Stimulated activated CD4-positive, alpha-beta T cell treated with anti-CD3 and anti-CD28 coated beads, Interleukin-15, amount 100 ng/mL, for 48 hours (primary cell): Measurements from ENCODE around the gene SYMPK.
A peak's percentile ranks its signal among the peaks of the same experiment; 100 is the strongest.

Experiments used
- DNase-seq, 2 donors: peaks; one replicate each; pipeline ENCODE4 v3.0.0-alpha.2; 2020; ENCODE audit warnings: low read depth in 2 of 2

SYMPK gene

DNA sequence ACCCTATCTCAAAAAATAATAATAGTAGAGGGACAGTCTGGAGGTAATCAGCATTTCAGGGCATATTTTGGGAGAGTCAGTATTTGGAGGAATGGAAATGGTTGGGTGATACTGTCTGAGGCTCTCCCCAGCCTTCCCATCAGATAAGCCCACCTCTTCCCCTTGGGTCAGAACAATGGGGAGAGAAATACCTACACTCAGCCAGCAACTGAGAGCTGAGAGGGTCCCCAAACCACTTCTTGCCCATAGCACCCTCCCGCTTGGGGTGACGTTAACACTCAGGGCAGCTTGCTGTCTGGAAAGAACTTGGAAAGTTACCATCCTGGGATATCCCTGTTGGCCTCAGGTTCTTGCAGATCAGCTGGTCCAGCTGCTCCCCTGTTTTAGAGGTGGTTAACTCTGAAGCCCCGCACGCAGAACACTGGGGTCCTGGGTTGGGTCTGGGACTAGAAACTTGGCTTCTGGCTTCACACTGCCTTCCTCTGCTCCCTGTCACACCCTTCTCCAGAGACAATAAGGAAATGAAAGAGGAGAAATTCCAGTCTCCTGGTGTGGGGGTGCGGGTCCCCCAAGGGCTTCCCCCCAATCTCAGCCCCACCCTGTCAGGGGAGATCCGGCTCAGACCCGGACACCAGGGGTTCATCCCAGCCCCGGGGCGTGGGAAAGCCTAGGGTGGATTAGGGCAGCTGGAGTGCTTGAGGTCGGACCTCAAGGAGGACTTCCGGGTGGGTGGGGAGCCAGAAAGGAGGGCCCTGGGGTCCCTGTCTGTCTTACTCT is 3.6 kb upstream of the SYMPK start:
- no peak for DNase-seq

DNA sequence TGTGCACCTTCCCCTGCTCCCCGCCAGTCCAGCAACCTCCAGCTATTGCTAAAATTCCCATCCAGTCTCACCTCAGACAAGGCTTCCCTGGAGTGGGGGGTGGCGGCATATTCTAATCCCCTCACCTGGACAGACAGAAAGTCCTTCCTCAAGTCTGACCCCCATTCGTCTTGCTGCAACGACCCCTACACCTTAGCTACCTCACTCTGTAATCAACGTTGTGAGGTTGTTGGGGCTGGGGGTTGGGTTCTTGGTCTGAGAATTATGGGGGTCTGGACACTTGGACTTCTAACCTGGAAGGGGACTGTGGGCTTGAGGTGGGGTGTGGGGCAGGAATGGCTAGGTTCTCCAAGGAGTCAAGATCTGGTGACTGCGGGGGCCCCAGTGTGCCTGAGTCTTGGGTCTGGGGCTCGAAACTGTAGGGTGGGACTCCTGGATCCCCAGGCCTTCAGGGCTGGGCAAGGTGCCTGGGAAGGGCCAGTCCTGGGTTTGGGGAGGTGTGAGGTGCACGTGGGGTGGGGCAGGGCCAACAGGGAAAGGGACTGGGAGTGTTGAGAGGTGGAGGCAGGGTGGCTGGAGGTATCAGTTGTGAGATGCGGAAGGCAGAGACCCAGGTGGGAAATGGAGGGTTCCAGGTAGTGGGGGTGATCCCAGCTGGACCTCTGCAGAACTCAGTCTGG is 2.5 kb upstream of the SYMPK start:
- DNase-seq = no peak

DNA sequence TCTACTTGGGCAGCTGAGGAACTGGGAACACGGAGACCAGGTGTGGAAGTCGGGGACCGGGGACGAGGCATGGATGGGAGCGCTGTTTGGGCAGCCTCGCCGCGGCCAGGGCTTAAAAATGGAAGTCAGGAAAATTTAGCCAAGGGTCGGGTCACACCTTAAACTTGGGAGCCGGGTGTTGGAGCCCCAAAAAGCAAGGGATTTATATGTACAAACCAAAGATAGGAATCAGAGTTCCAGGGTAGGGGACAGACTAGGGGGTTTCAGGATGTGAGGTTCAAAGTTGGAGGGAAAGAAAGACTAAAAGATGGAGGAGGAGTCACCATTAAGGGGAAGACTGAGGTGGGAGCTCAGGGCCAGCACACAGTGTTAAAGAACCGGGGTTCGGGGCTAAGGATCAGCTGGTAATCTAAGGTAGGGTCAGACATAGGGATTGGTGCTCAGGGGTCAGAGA is 1.7 kb upstream of the SYMPK start:
- no peak for DNase-seq

DNA sequence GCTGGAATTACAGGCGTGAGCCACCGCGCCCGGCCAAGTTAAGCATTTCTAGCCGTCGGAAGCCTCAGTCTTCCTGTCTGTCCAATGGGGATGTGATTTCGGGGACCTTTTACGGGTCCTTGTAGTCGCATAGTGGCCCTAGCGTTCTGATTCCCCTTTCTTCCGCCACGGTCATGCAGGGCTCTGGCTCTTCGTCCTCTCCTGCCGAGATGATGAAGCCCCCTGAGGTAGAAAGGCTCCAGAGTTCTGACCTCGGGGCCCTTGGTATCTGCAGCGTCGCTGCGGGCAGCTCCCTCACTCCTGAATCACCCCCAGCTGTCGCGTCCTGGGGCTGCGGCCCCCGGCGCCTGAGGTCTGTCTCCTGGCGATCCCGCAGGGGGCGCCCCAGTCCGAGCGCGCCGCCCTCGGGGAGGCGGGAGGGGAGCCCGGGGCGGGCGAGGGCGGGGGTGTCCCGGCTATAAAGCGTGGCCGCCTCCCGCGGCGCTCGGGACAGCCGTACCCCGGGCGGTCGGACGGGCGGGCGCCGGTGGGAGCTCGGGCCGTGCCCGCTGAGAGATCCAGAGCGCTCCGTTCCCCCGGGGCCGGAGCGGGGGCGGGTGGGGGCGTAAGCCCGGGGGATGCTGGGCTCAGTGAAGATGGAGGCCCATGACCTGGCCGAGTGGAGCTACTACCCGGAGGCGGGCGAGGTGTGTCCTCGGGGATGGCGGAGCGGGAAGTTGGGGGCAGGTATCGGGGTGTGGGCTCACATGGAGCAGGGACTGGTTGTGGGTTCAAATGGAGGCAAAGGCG is 1.1 kb upstream of the SYMPK start, which contains the start of gene FOXA3:
TSS of gene FOXA3 (plus strand) at position 487 of the 789 bp plus-strand sequence. CDS start at position 618, 131 bp downstream.
- DNase-seq = peak in 1 of 2 donors; percentile 57

GRCh38 chr19:45863335-45863839 is 440 bp upstream of the SYMPK start:
- DNase-seq = no peak

DNA sequence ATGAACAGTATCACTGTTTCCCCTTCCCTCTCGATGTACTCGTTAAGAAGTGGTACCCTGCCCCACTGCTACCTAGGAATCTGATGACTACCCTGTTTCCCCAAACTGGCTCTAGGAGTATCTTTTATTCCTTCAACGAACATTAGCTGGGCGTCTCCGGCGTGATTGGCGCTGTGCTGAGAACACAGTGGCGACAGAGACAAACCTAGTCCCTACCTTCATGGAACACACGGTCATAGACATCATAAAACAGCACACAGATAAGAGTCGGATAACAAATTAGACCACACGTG is 730 bp downstream of the SYMPK start:
- DNase-seq = no peak

DNA sequence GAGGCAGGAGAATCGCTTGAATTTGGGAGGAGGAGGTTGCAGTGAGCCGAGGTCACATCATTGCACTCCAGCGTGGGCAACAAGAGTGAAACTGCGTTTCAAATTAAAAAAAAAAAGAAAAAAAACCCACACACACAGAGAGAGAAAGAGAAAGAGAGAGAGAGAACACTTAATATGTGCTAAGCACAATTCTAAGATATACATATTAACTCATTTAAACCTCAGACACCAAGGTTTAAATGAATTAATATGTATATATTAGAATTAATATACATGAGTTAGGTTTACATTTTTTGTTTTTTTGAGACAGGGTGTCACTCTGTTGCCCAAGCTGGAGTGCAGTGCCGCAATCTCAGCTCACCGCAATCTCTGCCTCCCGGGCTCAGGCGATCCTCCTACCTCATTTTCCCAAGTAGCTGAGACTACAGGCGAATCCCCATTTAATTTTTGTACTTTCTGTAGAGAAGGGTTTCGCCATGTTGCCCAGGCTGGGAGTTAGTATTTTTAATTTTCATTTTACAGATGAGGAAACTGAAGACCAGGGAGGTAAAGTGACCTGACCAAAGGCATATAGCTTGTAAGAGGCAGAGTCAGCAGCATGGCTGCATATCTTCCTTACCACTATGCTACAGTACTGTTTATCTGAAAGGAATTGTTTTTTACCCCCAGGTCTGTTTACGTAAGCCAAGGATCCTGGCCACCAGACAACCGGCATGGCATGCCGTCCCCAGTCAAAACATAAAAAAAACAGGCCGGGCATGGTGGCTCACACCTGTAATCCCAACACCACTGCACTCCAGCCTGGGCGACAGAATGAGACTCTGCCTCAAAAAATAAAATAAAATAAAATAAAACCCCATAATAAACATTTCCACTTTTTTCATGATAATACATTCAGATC is 2.3 kb downstream of the SYMPK start:
- no peak for DNase-seq

DNA sequence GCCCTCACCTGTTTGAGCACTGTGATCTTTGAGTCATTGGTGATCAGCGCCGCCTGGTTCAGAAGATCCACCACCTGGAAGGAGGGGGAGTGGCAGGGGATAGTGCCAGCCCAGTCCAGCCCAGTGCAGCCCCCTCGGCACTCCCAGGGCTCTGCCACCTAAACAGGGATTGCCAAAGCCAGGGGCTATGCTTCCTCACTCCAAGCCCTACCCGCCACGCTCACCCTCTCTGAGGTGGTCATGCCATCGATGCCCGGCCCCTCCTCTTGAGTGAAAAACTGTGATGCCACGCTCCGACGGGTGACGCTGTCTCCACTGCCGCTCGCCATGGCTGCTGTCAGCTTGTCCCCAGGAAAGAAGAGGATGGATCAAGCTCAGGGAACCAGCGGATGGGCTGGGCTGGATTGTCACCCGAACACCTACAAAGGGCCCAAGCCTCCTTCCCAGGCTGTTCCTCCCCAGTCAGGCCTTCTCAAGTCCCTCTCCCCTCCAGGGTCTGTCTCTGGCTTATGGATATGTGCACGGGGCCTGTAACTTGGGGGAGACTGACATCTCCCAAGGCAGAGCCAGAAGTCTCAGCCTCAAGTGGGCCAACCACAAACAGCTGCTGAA is 8.7 kb downstream of the SYMPK start:
- DNase-seq = no peak

- no peak for DNase-seq
Observed at GRCh38 chr19:45852983-45853382, 10.0 kb downstream of the SYMPK start.

DNA sequence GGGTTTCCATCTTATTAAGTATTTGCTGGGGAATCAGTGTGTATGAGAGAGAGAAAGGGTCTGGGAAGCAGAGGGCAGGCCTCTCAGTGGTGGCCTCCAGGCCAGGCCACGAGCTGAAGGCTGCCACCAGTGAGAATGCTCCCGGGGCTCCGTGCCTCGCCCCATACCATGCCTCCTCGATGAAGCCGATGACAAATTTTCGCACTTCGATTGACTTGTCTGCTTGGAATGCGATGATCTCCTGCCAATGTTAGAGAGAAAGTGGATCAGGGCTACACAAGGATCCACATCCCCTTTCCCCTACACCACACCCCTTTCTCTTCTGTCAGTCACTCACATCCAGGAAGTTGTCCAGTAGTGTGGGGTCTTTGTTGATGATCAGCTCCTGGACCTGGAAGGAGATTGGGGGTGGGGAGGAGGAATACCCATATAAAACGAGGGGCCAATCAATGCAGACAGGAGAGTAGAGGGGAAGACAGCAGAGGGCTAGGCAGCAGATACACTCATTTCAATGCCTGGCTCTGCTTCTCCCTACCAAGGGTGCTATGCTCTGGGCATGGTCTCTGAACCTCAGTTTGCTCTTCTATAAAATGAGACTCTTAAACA is 10.7 kb downstream of the SYMPK start:
- DNase-seq = no peak

DNA sequence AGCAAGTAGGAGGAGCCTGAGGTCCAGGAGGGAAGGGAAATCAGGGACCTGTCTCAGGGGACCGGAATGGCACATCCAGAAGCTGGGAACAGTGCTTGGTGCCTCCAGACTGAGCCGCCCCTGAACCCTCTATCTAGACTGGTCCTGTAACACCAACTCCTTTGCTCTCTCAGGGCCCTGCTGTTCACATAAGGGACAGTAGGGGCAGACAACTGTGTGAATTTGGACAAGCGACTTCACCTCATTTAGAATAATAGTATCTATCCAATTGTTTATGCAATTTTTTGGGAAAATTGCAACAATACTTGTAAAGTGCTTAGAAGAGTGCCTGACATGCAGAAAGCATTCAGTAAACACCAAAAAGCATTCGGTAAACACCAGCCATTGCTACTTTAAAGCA is 14.0 kb downstream of the SYMPK start:
- no peak for DNase-seq

DNA sequence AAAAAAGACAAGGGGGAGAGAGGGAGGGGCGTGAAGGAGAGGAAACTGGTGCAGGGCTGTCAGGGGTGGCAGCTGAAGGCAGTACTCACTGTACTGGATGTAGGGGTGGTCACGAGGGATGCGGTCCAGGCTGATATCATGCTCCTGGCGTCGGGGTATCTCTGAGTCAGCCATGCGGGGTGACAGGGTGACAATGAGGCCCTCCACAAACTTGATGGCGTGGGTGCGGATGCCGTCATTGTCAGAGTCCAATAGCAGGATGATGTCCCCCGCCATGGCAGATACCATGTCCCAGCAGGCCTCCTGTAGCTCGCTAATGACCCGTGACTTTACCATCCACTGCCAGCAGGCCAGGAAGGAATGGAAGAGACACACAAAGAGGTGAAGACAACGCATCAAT is 15.3 kb downstream of the SYMPK start:
- DNase-seq = no peak

DNA sequence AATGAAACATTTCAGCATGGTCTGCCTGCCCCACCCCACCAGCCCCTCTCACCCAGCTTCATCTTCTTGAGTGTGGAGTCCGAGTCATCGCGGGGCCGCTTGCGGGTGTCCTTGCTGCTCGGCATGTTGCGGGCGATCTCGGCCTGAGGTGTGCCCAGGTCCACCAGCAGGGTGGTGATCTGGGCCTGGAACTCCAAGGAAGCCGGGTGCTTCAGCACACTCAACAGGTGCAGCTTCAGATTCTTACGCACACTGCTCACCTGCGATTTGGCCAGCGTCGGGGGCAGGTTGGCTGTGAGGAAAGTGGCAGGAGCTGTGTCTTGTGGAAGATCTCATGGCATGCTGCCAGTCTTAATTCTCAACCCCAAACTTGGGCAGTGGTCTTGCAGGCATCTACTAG is 20.7 kb downstream of the SYMPK start:
- no peak for DNase-seq

DNA sequence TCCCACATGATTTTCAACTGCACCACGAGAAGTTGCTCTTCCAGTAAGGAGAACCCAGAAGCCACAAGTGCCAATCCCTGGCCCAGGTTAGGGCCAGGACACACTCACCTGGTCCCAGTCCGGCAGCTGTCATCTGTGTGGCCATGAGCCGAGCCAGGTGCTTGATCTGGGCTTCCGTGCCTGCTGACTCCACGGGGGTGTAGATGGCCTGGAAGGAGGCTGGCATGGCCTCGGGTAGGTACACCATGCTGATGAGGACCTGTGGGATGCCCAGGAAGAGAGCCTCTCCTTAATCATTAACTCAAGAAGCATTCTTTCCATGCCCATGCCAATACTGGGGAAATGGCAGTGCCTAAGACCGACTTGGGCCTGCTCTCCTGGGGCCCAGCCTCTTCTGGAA is 28.0 kb downstream of the SYMPK start:
- no peak for DNase-seq

DNA sequence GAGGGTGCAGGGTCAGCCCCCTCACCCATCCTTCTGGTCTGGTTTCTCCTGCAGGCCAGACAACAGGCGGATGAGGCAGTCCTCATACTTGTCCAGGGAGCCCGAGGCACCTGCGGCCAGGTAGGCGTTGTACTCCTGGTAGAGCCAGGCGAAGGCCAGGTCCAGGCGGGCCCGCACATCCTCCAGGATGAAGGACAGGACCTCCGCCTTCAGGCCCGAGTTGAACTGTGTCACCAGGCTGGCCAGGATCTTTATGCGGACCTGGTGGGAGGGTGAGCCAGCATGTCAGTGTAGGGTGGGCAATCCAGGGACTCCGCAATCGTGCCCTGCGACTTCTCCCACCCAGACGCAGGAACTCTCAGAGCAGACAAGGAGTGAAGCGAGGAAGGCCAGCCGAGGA is 34.0 kb downstream of the SYMPK start:
- no peak for DNase-seq

- DNase-seq = no peak
Observed at GRCh38 chr19:45828523-45828922, 34.4 kb downstream of the SYMPK start.

GRCh38 chr19:45827459-45828093 is 35.4 kb downstream of the SYMPK start:
- DNase-seq = no peak

DNA sequence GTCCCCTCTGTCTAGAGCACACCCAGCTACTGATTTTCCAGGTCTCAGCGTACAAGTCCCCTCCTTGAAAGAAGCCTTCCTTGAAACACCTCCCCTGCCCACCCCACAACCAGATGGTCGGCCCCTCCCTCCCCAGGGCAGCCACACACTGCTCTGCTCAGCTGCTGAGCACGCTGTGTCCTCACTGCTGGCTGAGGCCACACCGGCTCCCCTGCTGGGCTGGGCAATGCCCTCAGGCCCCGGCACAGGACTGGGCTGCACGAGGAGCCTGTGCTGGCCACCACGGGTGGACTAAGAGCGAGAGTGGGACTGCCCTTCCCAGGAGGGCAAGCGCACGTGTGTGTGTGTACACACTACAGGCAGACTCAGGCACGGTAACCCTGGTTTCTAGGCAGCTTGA is 36.0 kb downstream of the SYMPK start:
- DNase-seq = no peak

DNA sequence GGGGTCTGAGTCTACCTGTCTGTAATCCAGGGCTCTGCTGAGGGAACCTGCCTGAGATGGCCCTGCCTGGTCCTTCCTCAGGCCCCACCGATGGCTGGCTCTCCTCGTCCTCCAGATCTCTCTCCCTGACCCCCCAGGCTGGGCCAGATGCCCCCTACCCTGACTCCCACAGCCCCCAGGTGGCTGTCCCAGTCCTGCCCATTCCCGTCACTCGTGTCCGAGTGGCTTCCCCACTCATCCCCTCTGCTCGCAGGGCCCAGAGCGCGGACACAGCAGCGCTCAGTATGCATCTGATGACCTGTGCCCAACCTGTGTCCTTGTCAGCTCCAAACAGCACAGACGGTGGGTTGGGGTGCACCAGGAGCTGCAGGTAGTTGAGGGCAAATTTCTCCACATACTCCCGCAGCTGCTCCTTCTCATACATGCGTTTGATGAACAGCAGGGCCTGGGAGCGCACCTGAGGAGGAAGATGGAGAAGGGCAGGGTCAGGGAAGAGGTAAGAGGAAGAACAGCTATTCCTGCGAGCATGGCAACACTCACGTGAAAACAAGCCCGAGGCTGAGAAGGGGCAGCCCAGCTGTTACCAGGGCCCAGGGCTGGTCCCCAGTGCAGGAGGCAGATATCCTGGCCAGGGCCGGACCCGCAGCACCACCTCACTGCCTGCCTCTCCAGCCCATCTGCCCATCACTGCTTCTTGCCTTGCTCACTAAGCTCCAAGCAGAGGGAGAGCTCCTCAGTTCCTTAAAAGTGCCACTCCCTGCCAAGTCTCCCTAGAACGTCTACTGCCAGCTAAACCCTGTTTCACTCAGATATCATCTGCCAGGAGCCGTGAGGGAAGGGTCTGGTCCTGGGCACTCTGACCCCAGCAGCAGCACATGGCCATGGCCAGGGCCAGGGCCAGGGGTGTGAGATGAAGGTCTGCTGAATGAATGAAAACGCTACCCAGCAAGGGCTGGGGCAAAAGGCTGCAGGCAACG is 36.7 kb downstream of the SYMPK start:
- DNase-seq = no peak
